K562 (cell line): ENCODE measurements around the gene ADM2. TPM values are rescaled to one million over a fixed set of nuclear protein-coding genes. Genes with fewer than 3 reads are reported as not detected.

Experiments
- ATAC-seq: fragments of 200-7000 bp; cut with Tn5 transposase; 3 replicates; pipeline ENCODE4 v1.9.1; 2020; ENCODE audit warnings: moderate library complexity
- BruUV-seq: library from RNA; stranded (reverse); fragments of 400-500 nt; replicated peaks from 2 replicates; lab custom pipeline; 2021; lab: Mats Ljungman, UMichigan
- CTCF ChIA-PET: fragments of 300-600 bp; formaldehyde crosslinking; extraction: SDS; loops from one replicate; lab custom pipeline; 2021; ENCODE audit warnings: low intra/inter-chr PET ratio; lab: Yijun Ruan, JAX
- POLR2A ChIA-PET: fragments of 300-600, 350-650 bp; sonication (Branson Sonifier 250); formaldehyde crosslinking; extraction: SDS; loops from one replicate; lab custom pipeline; 2021; ENCODE audit warnings: antibody characterized with exemption, inconsistent platforms; lab: Yijun Ruan, JAX
- DNase-seq, 4 experiments: peaks; one replicate each; pipeline versions ENCODE4 v3.0.0 to v3.0.0-alpha.2; 2011 to 2018; ENCODE audit warnings: low spot score in 3 of 4, mixed read lengths in 3 of 4; ENCODE audit errors: extremely low read depth in 1 of 4
- FAIRE-seq: peaks from 2 replicates; lab custom pipeline; 2011; peaks lifted over from hg19 to GRCh38; lab: Jason Lieb, UNC
- H2AFZ ChIP-seq: 2 replicates; pipeline ENCODE4 v1.6.0; 2011; ENCODE audit warnings: low read depth, low read length, control low read depth, inconsistent platforms
- H3K27ac ChIP-seq: fragments of 200-600 bp; 3 replicates; pipeline ENCODE4 v1.8.0; 2011; ENCODE audit warnings: low read depth, mild to moderate bottlenecking, control low read depth, inconsistent platforms, low read length, moderate library complexity, mixed read lengths; ENCODE audit errors: extremely low read depth
- H3K27me3 ChIP-seq, 2 experiments: fragments of 300-600 bp in 1 of 2; 2 replicates in 1 of 2; 3 replicates in 1 of 2; pipeline versions ENCODE4 v1.6.0 to v1.8.0; 2011; ENCODE audit warnings: inconsistent platforms in 2 of 2, low read length in 2 of 2, mild to moderate bottlenecking in 1 of 2, mixed read lengths in 1 of 2, moderate library complexity in 1 of 2; ENCODE audit not compliant: control insufficient read depth in 2 of 2, insufficient read depth in 2 of 2
- H3K36me3 ChIP-seq: fragments of 300-600 bp; 3 replicates; pipeline ENCODE4 v1.8.0; 2011; ENCODE audit warnings: mild to moderate bottlenecking, low read length, inconsistent platforms; ENCODE audit not compliant: control insufficient read depth, insufficient read depth
- H3K4me1 ChIP-seq, 2 experiments: fragments of 200-600 bp in 1 of 2; replicated peaks in 1 of 2; 2 replicates in 1 of 2; 3 replicates in 1 of 2; pipeline versions ENCODE4 v1.5.1 to v1.8.0; 2011; ENCODE audit warnings: inconsistent platforms in 2 of 2, low read length in 2 of 2, mild to moderate bottlenecking in 1 of 2, mixed read lengths in 1 of 2, moderate library complexity in 1 of 2; ENCODE audit not compliant: control insufficient read depth in 2 of 2, insufficient read depth in 2 of 2
- H3K4me2 ChIP-seq: 2 replicates; pipeline ENCODE4 v1.6.1; 2011; ENCODE audit warnings: low read length, control low read depth, inconsistent platforms, mixed read lengths; ENCODE audit not compliant: insufficient read depth
- H3K4me3 ChIP-seq: fragments of 200-600 bp; sonication (generic), shearing (Covaris generic); 2 replicates; pipeline ENCODE4 v1.5.1; 2016; ENCODE audit warnings: control low read depth, inconsistent platforms
- H3K79me2 ChIP-seq: fragments of 200-600 bp; 3 replicates; pipeline ENCODE4 v1.8.0; 2011; ENCODE audit warnings: low read length, inconsistent platforms; ENCODE audit not compliant: control insufficient read depth, insufficient read depth
- H3K9ac ChIP-seq, 2 experiments: 2 replicates each; pipeline versions ENCODE4 v1.6.0 to v1.6.1; 2011; ENCODE audit warnings: low read depth in 2 of 2, low read length in 2 of 2, control low read depth in 1 of 2, inconsistent platforms in 1 of 2, mild to moderate bottlenecking in 1 of 2, mixed read lengths in 1 of 2; ENCODE audit not compliant: insufficient read depth in 1 of 2
- H3K9me1 ChIP-seq: one replicate; pipeline ENCODE4 v1.6.0; 2011; ENCODE audit warnings: inconsistent platforms, mild to moderate bottlenecking, low read length, moderate library complexity; ENCODE audit not compliant: control insufficient read depth, insufficient read depth
- H3K9me3 ChIP-seq: replicated peaks from 2 replicates; pipeline ENCODE4 v1.5.1; 2011; ENCODE audit warnings: low read depth, low read length, inconsistent platforms; ENCODE audit not compliant: control insufficient read depth, insufficient read depth
- H4K20me1 ChIP-seq: replicated peaks from 2 replicates; pipeline ENCODE4 v1.6.1; 2011; ENCODE audit warnings: low read length, inconsistent platforms, mixed read lengths; ENCODE audit not compliant: control insufficient read depth, insufficient read depth
- CBFA2T2 ChIP-seq: fragments of 450-650 bp; conservative IDR thresholded peaks from 2 replicates; pipeline ENCODE4 v1.6.1; 2017; ENCODE audit warnings: mild to moderate bottlenecking
- ILK ChIP-seq: fragments of 450-650 bp; IDR thresholded peaks from 2 replicates; pipeline ENCODE4 v1.6.1; 2016; ENCODE audit warnings: missing genetic modification characterization, low read depth, mild to moderate bottlenecking, missing compliant biosample characterization, moderate library complexity, borderline replicate concordance
- KLF16 ChIP-seq: IDR thresholded peaks from 2 replicates; pipeline ENCODE4 v1.6.1; 2016; ENCODE audit warnings: antibody characterized with exemption
- MCM5 ChIP-seq: fragments of 450-650 bp; IDR thresholded peaks from 2 replicates; pipeline ENCODE4 v1.6.1; 2016; ENCODE audit warnings: low read depth
- NCOA2 ChIP-seq, 2 experiments: fragments of 450-650 bp; IDR thresholded peaks; 2 replicates each; pipeline ENCODE4 v1.6.1; 2018; ENCODE audit warnings: mild to moderate bottlenecking in 2 of 2, moderate library complexity in 1 of 2; ENCODE audit not compliant: partially characterized antibody in 2 of 2
- WGBS: fragments of 100-300 bp; shearing (Covaris generic); methylation state at CpG from one replicate; pipeline ENCODE4 v1.1.6; 2016; ENCODE audit warnings: low coverage, mixed read lengths; ENCODE audit not compliant: insufficient coverage; ENCODE audit errors: missing lambda C conversion rate; 5-methylcytosine and 5-hydroxymethylcytosine counted together
- in situ Hi-C: fragments of 300-500 bp; cut with MboI; formaldehyde crosslinking; loops from 4 replicates; pipeline ENCODE4 v1.15.0; 2018; ENCODE audit warnings: inconsistent platforms, mixed read lengths
- intact Hi-C: fragments of 100-400 bp; cut with micrococcal nuclease; formaldehyde crosslinking; loops from 2 replicates; pipeline ENCODE4 v1.14.2; 2022
- polyA plus RNA-seq, 8 experiments: library from polyadenylated mRNA; depleted of rRNA in 4 of 8; stranded (reverse) in 5 of 8; unstranded in 3 of 8; fragments of >200 nt; fragmentation: Nextera tagmentation in 2 of 8; fragmentation: Illumina TruSeq in 1 of 8; extraction: Ambion mirVana in 2 of 8; extraction: Trizol in 1 of 8; gene quantifications; 2 replicates each; pipeline versions ENCODE4 v1.2.1 to v1.2.3, GENCODE V29; 2011 to 2014; ENCODE audit warnings: inconsistent platforms in 1 of 8, missing spikeins in 1 of 8
- total RNA-seq, 7 experiments: library from RNA; depleted of rRNA in 6 of 7; stranded (reverse); fragments of >200 nt in 6 of 7; fragmentation: Illumina TruSeq in 2 of 7; extraction: Trizol in 2 of 7; gene quantifications; 2 replicates each; pipeline versions ENCODE4 v1.2.1 to v1.2.3, GENCODE V29; 2011 to 2021; ENCODE audit warnings: low replicate concordance in 1 of 7

Gene ADM2
- total and polyA plus RNA-seq, 9 of the 15 experiments (the other 6 are each of a cell fraction or from before 2014, with no cell fraction given), result 0.11 to 5.1 (median 0.38) TPM

DNA sequence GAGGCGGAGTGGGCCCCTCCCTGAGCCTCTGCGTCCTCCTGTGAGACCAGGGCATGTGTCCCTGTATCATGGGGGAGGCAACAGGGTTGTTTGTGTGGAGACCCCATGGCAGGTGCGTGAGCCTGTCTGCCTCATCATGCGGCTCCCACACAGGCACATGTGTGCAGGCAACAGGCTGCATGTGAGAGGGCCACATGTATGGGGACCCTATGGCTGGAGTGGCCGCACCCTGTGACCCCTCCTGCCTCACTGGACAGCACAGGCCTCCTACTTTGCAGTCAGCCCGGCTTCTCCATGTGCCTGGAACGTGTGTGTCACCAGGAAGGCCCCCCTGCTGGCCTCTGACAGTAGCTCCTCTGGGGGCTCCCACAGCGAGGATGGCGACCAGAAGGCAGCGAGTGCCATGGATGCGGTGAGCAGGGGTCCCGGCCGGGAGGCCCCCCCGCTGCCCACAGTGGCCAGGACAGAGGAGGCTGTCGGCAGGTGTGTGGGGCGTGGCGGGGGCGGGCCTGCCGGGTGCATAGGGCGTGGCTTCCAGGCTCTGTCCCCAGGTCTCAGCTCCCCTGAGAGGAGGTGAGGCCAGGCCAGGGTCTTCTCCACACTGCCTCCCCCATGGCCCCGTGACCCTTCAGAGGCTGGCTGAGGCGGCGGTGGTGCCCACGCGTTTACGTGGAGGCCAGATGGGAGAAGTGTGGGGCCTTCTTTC, 40.6 kb upstream of the ADM2 start:
- Histone ChIP-seq H3K36me3 (peaks cover 65% of the 10 kb centered on the region; the same call in 1 of the 3 replicates), H2AFZ (no peak overlapping the region), H3K9ac (no peak overlapping the region), H3K9me3 (no peaks in the 10 kb centered on the region), H3K4me3 (no peak overlapping the region), H3K4me2 (no peak overlapping the region), H3K79me2 (no peaks in the 10 kb centered on the region), H3K4me1 (peaks cover 0 to 26% of the 10 kb centered on the region in 2 experiments; a peak in 2 of 5 replicates), H3K27me3 (no peaks in the 10 kb centered on the region), H4K20me1 (no peaks in the 10 kb centered on the region), H3K27ac (no peak overlapping the region), H3K9me1 (no peaks in the 10 kb centered on the region)
- in situ Hi-C loops (no loop called here), intact Hi-C loops (no loop called here)
- POLR2A ChIA-PET, result interaction anchor here (0.5 to 0.7 kb wide), 2 partner anchors 41 to 674 kb away, joined by 3 read pairs; no protein-coding TSS in a partner anchor
- DNase-seq, result no peak
- ATAC-seq, result peak; percentile 11; the same call in 1 of the 3 replicates
- no peak for TF ChIP-seq CBFA2T2
- TF ChIP-seq ILK, result no peak
- no peak for TF ChIP-seq NCOA2 (IDR thresholded peaks at IDR 0.05; ENCODE audit: partially characterized antibody in 2 of 2)
- TF ChIP-seq KLF16, result no peak
- no peak for TF ChIP-seq MCM5
- BruUV-seq, result no TSS peak
- 93% methylated on average over 8 of the region's 26 CpGs for WGBS
- FAIRE-seq, result no peak
- CTCF ChIA-PET, result no interaction called here
